Cortex of kidney (tissue), 1 donor: ENCODE results near the gene COL23A1.
"Not testable (repeated sequence)": the region's sequence is repeated elsewhere in the genome, so short reads cannot be mapped to it uniquely, and the experiment has no call there.

Experiments
- DNase-seq: peaks from one replicate; lab custom pipeline; 2025; lab: John Stamatoyannopoulos, UW

Gene COL23A1

GRCh38 chr5:178377583-178378270 lies 212.5 kb downstream of the COL23A1 start:
- no peak for DNase-seq

- no peak for DNase-seq
Observed at GRCh38 chr5:178376921-178377582, 213.1 kb downstream of the COL23A1 start.

GRCh38 chr5:178375348-178375747 lies 214.8 kb downstream of the COL23A1 start:
- DNase-seq: no peak

GRCh38 chr5:178373711-178374110 lies 216.5 kb downstream of the COL23A1 start:
- DNase-seq: no peak

GRCh38 chr5:178372142-178372571 lies 218.0 kb downstream of the COL23A1 start:
- DNase-seq: no peak

GRCh38 chr5:178371362-178372111 lies 218.7 kb downstream of the COL23A1 start:
- DNase-seq: no peak

GRCh38 chr5:178370102-178370501 lies 220.1 kb downstream of the COL23A1 start:
- DNase-seq: no peak

- DNase-seq: not testable (repeated sequence)
Observed at GRCh38 chr5:178369469-178369868, 220.7 kb downstream of the COL23A1 start.

GRCh38 chr5:178368716-178369300 lies 221.4 kb downstream of the COL23A1 start:
- DNase-seq: no peak

GRCh38 chr5:178368274-178368673 lies 221.9 kb downstream of the COL23A1 start:
- no peak for DNase-seq

- DNase-seq: no peak
Observed at GRCh38 chr5:178367736-178368120, 222.5 kb downstream of the COL23A1 start.

- DNase-seq: no peak
Observed at GRCh38 chr5:178366998-178367735, 223.0 kb downstream of the COL23A1 start.

- no peak for DNase-seq
Observed at GRCh38 chr5:178365501-178366440, 224.4 kb downstream of the COL23A1 start.

- DNase-seq: no peak
Observed at GRCh38 chr5:178364326-178364675, 225.9 kb downstream of the COL23A1 start.

- no peak for DNase-seq
Observed at GRCh38 chr5:178363501-178364325, 226.5 kb downstream of the COL23A1 start.

- DNase-seq: no peak
Observed at GRCh38 chr5:178361657-178362445, 228.3 kb downstream of the COL23A1 start.

GRCh38 chr5:178360926-178361235 lies 229.3 kb downstream of the COL23A1 start:
- no peak for DNase-seq

- DNase-seq: no peak
Observed at GRCh38 chr5:178360222-178360925, 229.8 kb downstream of the COL23A1 start.

GRCh38 chr5:178359738-178360137 lies 230.5 kb downstream of the COL23A1 start:
- DNase-seq: no peak
